Ascending aorta (tissue), 2 donors: ENCODE measurements around the gene NTN3. TPM values are rescaled to one million over a fixed set of nuclear protein-coding genes. Genes with fewer than 3 reads are reported as not detected.

Experiments
- DNase-seq, 2 donors: peaks; one replicate each; pipeline ENCODE4 v3.0.0-alpha.2; 2019; ENCODE audit warnings: low spot score in 2 of 2
- H3K27ac ChIP-seq, 2 donors: fragments of 200-600 bp; sonication (generic); one replicate each; pipeline ENCODE4 v1.5.1; 2016 to 2017; ENCODE audit warnings: mild to moderate bottlenecking in 1 of 2
- H3K27me3 ChIP-seq: fragments of 200-600 bp; sonication (generic); one replicate; pipeline ENCODE4 v1.5.1; 2017
- H3K36me3 ChIP-seq, 2 donors: fragments of 200-600 bp; sonication (generic); one replicate each; pipeline ENCODE4 v1.5.1; 2016
- H3K4me1 ChIP-seq, 2 donors: fragments of 200-600 bp; sonication (generic); one replicate each; pipeline ENCODE4 v1.5.1; 2016 to 2017; ENCODE audit warnings: mild to moderate bottlenecking in 1 of 2
- H3K4me3 ChIP-seq, 2 donors: fragments of 200-600 bp; sonication (generic); one replicate each; pipeline ENCODE4 v1.5.1; 2016 to 2017; ENCODE audit warnings: mild to moderate bottlenecking in 1 of 2
- H3K9me3 ChIP-seq, 2 donors: fragments of 200-600 bp; sonication (generic); one replicate each; pipeline ENCODE4 v1.5.1; 2016
- intact Hi-C: fragments of 100-400 bp; cut with DNase I; formaldehyde crosslinking; loops from one replicate; pipeline ENCODE4 v1.15.1; 2023
- total RNA-seq: library from RNA; depleted of rRNA; stranded (reverse); fragments of >200 nt; gene quantifications from one replicate; pipeline ENCODE4 v1.1.0, GENCODE V29; 2016
- TF ChIP-seq, protein P1 (sequence below), 3 experiments: fragments of 200-600 bp in 2 of 3; fragments of 450-650 bp in 1 of 3; sonication (generic) in 2 of 3; IDR thresholded peaks; one replicate each; pipeline ENCODE4 v1.5.1; 2016 to 2019; ENCODE audit warnings: antibody characterized with exemption in 3 of 3, mild to moderate bottlenecking in 1 of 3, moderate library complexity in 1 of 3

NTN3 gene
- total RNA-seq, 1 donor from 2014 or later: not detected

DNA sequence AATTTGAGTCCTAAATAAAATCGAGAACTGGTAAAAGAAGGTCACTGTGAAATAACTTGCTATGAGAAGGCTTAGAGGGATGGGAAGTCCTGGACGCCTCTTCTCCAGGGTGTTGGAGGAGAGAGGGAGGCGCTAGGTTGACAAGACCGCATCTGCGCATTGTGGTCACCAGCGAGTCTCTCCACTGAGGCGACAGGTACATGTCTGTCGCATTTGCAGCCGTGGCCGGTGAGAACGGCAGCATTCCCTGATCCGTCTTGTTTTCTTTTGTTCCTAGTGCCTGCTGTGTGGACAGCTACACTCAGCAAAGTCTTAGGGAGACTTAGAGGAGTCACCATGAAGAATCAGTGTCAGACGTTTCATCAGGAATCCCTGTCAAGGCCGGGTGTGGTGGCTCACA lies 34.6 kb downstream of the NTN3 start:
- Histone ChIP-seq H3K4me1 (peaks cover 0 to 7% of the 10 kb centered on the region in 2 donors), H3K4me3 (no peak overlapping the region), H3K27me3 (no peaks in the 10 kb centered on the region), H3K9me3 (no peaks in the 10 kb centered on the region), H3K27ac (no peak overlapping the region), H3K36me3 (no peaks in the 10 kb centered on the region)
- intact Hi-C loops: no loop called here
- TF ChIP-seq, protein P1, sequence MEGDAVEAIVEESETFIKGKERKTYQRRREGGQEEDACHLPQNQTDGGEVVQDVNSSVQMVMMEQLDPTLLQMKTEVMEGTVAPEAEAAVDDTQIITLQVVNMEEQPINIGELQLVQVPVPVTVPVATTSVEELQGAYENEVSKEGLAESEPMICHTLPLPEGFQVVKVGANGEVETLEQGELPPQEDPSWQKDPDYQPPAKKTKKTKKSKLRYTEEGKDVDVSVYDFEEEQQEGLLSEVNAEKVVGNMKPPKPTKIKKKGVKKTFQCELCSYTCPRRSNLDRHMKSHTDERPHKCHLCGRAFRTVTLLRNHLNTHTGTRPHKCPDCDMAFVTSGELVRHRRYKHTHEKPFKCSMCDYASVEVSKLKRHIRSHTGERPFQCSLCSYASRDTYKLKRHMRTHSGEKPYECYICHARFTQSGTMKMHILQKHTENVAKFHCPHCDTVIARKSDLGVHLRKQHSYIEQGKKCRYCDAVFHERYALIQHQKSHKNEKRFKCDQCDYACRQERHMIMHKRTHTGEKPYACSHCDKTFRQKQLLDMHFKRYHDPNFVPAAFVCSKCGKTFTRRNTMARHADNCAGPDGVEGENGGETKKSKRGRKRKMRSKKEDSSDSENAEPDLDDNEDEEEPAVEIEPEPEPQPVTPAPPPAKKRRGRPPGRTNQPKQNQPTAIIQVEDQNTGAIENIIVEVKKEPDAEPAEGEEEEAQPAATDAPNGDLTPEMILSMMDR (IDR thresholded peaks at IDR 0.05): no peak
- DNase-seq: no peak

DNA sequence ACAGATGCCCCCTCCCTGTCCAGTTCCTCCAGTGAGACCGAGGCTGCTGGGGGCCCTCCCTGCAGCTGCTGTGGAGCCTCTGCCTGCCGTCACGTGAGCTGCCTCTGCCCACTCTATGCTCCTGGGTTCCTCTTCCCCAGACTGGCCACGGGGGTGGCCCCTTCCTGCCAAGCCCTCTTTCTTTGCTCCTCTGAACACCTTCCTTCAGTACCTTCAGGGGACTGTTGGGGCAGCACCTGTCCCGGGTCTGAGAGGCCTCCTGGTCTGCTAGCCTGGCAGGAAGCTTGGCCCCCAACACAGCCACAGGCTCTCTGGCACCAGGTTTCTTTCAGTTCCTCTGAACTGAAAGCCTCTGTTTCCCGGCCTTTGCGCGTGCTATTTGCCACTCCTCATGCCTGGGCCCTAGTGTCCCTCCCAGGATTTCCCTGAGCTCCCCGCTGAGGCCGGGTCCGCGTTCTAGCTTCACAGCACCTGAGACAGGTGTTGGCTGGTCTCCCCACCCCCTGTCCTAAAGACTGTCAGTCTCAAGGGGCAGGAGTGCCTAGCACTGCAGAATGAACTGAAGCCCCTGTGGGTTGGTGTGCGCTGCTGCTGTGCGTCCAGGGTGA lies 36.1 kb downstream of the NTN3 start:
- DNase-seq: no peak
- no peaks in the 10 kb centered on the region for H3K27me3 ChIP-seq
- H3K4me3 ChIP-seq: no peak overlapping the region
- no peaks in the 10 kb centered on the region for H3K4me1 ChIP-seq
- TF ChIP-seq, protein P1 (IDR thresholded peaks at IDR 0.05): no peak
- no peaks in the 10 kb centered on the region for H3K36me3 ChIP-seq
- H3K27ac ChIP-seq: peak overlapping the region in 1 of 2 donors; percentile 21
- H3K9me3 ChIP-seq: no peaks in the 10 kb centered on the region
- intact Hi-C loops: no loop called here

DNA sequence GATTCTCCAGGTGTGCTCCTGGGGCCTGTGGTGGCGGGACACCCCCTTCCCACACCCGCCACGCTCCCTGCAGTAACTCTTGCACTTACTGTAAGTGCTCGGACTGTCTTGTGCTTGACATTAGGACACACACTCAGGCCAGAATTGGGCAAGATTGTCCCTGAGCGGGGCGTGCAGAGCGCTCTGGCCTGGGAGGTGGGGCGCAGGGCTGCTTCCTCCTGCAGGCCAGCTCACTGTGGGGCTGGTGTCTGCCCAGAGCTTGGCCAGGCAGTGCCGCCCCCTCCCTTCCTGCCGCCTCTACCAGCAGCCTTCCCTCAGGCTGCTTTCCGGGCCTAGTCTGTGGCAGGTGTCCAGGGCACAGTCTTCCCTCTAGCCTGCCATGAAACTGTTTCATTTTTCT lies 36.6 kb downstream of the NTN3 start:
- intact Hi-C loops: no loop called here
- Histone ChIP-seq H3K36me3 (no peaks in the 10 kb centered on the region), H3K4me3 (no peak overlapping the region), H3K27me3 (no peaks in the 10 kb centered on the region), H3K27ac (peak overlapping the region in 1 of 2 donors; percentile 21), H3K9me3 (no peaks in the 10 kb centered on the region), H3K4me1 (peaks cover 0 to under 1% of the 10 kb centered on the region in 2 donors)
- TF ChIP-seq, protein P1 (IDR thresholded peaks at IDR 0.05): no peak
- DNase-seq: no peak

DNA sequence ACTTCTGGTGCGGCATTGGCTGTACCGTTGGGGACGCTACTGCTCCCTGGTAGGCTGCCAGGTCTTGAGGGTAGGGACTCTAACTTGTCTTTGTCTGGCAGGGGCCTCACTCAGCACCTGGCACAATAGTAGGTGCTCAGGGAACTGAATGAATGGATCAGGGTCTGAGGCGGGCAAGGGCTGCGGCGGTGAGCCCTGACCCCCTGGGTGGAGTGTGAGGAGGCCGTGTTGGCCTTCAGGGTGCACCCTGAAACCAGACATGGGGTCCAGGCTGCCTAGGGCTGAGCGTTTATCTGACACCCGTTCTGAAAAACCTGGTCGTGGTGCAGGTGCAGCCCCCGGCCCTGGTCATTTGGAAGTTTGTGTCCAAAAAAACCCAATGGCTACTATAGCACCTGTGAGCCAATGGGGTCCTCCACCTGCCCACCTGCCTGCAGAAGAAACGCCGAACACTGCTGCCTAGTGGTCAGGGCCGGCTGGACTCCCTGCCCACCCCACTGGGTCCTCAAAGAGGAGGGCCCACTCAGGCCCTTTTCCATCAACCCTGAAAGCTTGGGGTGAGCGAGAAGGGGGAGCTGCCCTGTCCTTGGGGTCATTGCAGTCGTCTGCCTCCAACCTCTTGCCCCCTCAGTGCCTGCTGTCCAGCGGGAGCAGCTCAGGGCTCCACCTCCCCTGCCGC lies 37.8 kb downstream of the NTN3 start:
- no peak overlapping the region for H3K4me3 ChIP-seq
- intact Hi-C loops: no loop called here
- H3K27me3 ChIP-seq: no peaks in the 10 kb centered on the region
- H3K9me3 ChIP-seq: no peaks in the 10 kb centered on the region
- no peaks in the 10 kb centered on the region for H3K36me3 ChIP-seq
- DNase-seq: no peak
- TF ChIP-seq, protein P1 (IDR thresholded peaks at IDR 0.05): no peak
- H3K4me1 ChIP-seq: peaks cover 0 to 7% of the 10 kb centered on the region in 2 donors
- H3K27ac ChIP-seq: no peak overlapping the region

DNA sequence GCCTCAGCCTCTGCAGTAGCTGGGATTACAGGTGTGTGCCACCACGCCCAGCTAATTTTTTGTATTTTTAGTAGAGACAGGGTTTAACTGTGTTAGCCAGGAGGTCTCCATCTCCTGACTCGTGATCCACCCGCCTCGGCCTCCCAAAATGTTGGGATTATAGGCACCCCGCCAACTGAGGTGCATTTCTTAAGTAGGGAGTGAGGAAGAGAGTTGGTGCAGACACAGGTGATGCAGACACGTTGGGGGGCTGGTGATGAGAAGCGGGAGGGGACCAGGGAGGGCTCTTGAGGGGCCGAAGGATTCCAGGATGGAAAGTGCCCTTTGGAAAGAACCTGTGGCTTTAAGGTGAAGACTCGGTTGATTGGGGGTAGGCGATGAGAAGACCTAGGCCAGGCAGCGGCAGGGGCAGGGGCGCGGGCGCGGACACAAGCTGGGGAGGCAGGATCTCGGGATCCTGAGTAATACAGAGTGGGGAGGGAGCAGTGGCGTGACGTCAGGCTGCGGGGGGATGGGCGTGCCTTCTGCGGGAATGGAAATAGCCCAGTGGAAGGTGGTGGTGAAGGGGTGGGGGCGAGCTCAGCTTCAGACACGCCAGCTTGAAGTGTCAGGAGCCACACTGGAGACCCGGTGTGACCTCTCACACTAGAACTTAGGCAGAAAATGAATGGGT lies 40.2 kb downstream of the NTN3 start:
- Histone ChIP-seq H3K4me1 (peaks cover 4 to 20% of the 10 kb centered on the region in 2 donors), H3K9me3 (no peaks in the 10 kb centered on the region), H3K27me3 (no peaks in the 10 kb centered on the region), H3K36me3 (no peaks in the 10 kb centered on the region), H3K4me3 (no peak overlapping the region), H3K27ac (no peak overlapping the region)
- TF ChIP-seq, protein P1 (IDR thresholded peaks at IDR 0.05): no peak
- DNase-seq: peak in 1 of 2 donors; percentile 86
- intact Hi-C loops: loop anchor here (5.0 to 10.0 kb wide), 3 partner anchors 244 to 546 kb away; partner anchors contain the start of genes ELOB, RNF151, RNPS1 and RPS2
